ENCODE data around the gene SIGLEC10.
"Not testable (repeated sequence)": the region's sequence is repeated elsewhere in the genome, so short reads cannot be mapped to it uniquely, and the experiment has no call there.

GRCh38 chr19:51463976-51464581, 46.6 kb upstream of the SIGLEC10 start:
- TF ChIP-seq CTCF, POLR2AphosphoS5 (IDR thresholded peaks at IDR 0.05): not testable (repeated sequence)

Measured in sigmoid colon (tissue), 4 donors.